ENCODE data around the gene APC. TPM values are rescaled to one million over a fixed set of nuclear protein-coding genes. Genes with fewer than 3 reads are reported as not detected.

The APC gene
- total RNA-seq (2022; extraction: Qiagen RNA extraction; ENCODE audit: low read depth): 6.3 to 10.2 TPM (median 9.3 TPM) in 5 replicates

DNA sequence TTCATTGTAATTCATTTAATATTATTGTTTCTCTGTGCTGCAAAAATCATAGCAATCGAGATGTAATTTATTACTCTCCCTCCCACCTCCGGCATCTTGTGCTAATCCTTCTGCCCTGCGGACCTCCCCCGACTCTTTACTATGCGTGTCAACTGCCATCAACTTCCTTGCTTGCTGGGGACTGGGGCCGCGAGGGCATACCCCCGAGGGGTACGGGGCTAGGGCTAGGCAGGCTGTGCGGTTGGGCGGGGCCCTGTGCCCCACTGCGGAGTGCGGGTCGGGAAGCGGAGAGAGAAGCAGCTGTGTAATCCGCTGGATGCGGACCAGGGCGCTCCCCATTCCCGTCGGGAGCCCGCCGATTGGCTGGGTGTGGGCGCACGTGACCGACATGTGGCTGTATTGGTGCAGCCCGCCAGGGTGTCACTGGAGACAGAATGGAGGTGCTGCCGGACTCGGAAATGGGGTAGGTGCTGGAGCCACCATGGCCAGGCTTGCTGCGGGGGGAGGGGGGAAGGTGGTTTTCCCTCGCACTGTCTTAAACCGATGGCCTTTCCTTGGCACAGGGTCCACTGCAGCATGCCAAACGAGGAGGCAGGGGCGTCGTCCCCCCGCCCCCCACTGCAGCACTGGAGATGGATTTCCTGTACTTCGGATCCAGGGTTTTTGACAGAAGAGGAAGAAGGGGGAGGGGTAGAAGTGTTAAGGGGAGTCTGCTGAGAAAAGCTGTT lies at the start of gene APC:
TSS of gene APC (plus strand) at position 423 of the 728 bp plus-strand sequence. CDS start 17,006 bp downstream, outside the sequence.

GRCh38 chr5:112860929-112861637 lies 123.4 kb downstream of the APC start, which contains the start of gene SRP19:
Gene SRP19 (plus strand): TSS chr5:112861287. CDS start chr5:112861377, 90 bp downstream.

Other genes starting within 250 kb of the APC start
- 79.0 to 96.2 TPM (median 85.3 TPM) in 5 replicates for gene SRP19, start 123.4 kb downstream of the APC start, total RNA-seq (2022; extraction: Qiagen RNA extraction; ENCODE audit: low read depth)
- 139 to 150 TPM (median 143 TPM) in 5 replicates for gene REEP5, start 184.3 kb downstream of the APC start, total RNA-seq (2022; extraction: Qiagen RNA extraction; ENCODE audit: low read depth)
- 8.5 to 12.4 TPM (median 10.9 TPM) in 5 replicates for gene DCP2, start 238.9 kb downstream of the APC start, total RNA-seq (2022; extraction: Qiagen RNA extraction; ENCODE audit: low read depth)

All from A549 treated with CpdA at 1 μM for 4 hours (cell line).